ENCODE results near the gene F7.

DNA sequence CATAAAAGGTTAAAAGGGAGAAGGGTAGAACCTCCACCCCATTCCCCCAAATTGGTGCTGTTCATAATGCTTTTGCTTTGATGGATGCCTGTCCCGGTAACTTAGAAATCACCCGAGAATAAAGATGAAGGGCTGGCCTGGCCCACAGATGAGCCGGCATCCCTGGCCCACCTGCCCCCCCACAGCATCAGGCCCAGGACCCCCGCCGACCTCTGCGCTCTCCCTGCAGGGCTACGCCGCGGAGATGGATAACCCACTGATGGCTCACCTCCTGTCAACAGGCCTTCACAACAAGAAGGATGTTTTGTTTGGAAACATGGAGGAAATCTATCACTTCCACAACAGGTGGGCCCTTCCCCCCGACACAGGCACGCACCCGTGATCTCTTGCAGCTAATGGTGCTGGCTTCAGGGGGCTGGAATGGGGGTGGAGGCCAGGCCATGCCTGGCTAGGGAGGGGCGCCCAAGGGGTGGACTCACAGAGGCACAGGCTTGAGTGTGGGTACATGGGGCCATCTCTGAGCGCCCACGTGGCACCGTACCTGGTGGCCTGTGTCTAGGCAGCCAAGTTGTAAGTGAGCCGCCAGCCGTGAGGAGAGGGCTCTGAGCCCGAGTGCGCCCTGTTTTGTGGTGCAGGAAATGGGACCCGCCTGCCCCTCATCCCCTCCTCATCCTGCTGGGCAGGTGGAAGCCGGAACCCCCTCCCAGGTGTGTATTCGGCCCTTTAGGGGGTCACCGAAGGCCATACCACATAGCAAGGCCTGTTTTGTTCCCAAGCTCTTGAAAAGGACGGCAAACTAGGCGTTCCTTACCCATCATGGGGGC lies 23.2 kb upstream of the F7 start:
- TF ChIP-seq SUZ12 (IDR thresholded peaks at IDR 0.05; ENCODE audit: extremely low read depth, insufficient read depth, insufficient read length), result no peak
- TF ChIP-seq YY1 (IDR thresholded peaks at IDR 0.05; ENCODE audit: insufficient read depth, insufficient read length), result no peak
